PC-9 (cell line): ENCODE results near the gene BCAP29. TPM values are rescaled to one million over a fixed set of nuclear protein-coding genes. Genes with fewer than 3 reads are reported as not detected.
A peak's percentile ranks its signal among the peaks of the same experiment; 100 is the strongest.

ENCODE experiments used
- BruUV-seq: library from RNA; stranded (reverse); fragments of 400-500 nt; replicated peaks from 2 replicates; lab custom pipeline; 2021; lab: Mats Ljungman, UMichigan
- CTCF ChIA-PET: fragments of 300-600 bp; sonication (Branson Sonifier 250); formaldehyde crosslinking; loops from one replicate; lab custom pipeline; 2022; ENCODE audit warnings: antibody characterized with exemption; lab: Charles Lee
- POLR2A ChIA-PET: fragments of 300-600 bp; sonication (Branson Sonifier 250); formaldehyde crosslinking; loops from one replicate; lab custom pipeline; 2022; ENCODE audit warnings: antibody characterized with exemption; ENCODE audit not compliant: unreplicated experiment; lab: Charles Lee
- DNase-seq, 2 experiments: peaks; one replicate each; pipeline versions ENCODE4 v3.0.0 to v3.0.0-alpha.2; 2015 to 2022; ENCODE audit warnings: mixed read lengths in 1 of 2
- H2AFZ ChIP-seq: fragments of 200-600 bp; sonication (generic); 2 replicates; pipeline ENCODE4 v1.8.1; 2017; ENCODE audit warnings: antibody characterized with exemption
- H3F3A ChIP-seq: fragments of 200-600 bp; sonication (generic); 2 replicates; pipeline ENCODE4 v1.8.1; 2017; ENCODE audit warnings: antibody characterized with exemption, mild to moderate bottlenecking, low read depth; ENCODE audit not compliant: insufficient read depth
- H3K27ac ChIP-seq: fragments of 200-600 bp; sonication (generic); 2 replicates; pipeline ENCODE4 v1.6.1; 2016; ENCODE audit warnings: mixed run types
- H3K27me3 ChIP-seq: fragments of 200-600 bp; sonication (generic); 2 replicates; pipeline ENCODE4 v1.6.1; 2016; ENCODE audit warnings: low read depth, mixed run types; ENCODE audit not compliant: insufficient read depth
- H3K36me3 ChIP-seq: fragments of 200-600 bp; sonication (generic); 2 replicates; pipeline ENCODE4 v1.6.1; 2016; ENCODE audit warnings: low read depth, mixed run types
- H3K4me1 ChIP-seq: fragments of 200-600 bp; sonication (generic); replicated peaks from 2 replicates; pipeline ENCODE4 v1.6.1; 2016; ENCODE audit warnings: mixed run types; ENCODE audit not compliant: insufficient read depth
- H3K4me2 ChIP-seq: fragments of 200-600 bp; sonication (generic); 2 replicates; pipeline ENCODE4 v1.6.1; 2017; ENCODE audit warnings: mixed run types
- H3K4me3 ChIP-seq: fragments of 200-600 bp; sonication (generic); 2 replicates; pipeline ENCODE4 v1.6.1; 2016; ENCODE audit warnings: mixed run types
- H3K79me2 ChIP-seq: fragments of 200-600 bp; sonication (generic); 2 replicates; pipeline ENCODE4 v1.6.1; 2017; ENCODE audit warnings: low read depth, mixed run types
- H3K9me2 ChIP-seq: fragments of 200-600 bp; sonication (generic); 2 replicates; pipeline ENCODE4 v1.8.1; 2017; ENCODE audit warnings: mild to moderate bottlenecking; ENCODE audit not compliant: insufficient read depth
- H3K9me3 ChIP-seq: fragments of 200-600 bp; sonication (generic); 2 replicates; pipeline ENCODE4 v1.8.1; 2016; ENCODE audit warnings: low read depth; ENCODE audit not compliant: insufficient read depth
- H4K20me1 ChIP-seq: fragments of 200-600 bp; sonication (generic); 2 replicates; pipeline ENCODE4 v1.8.1; 2017; ENCODE audit not compliant: insufficient read depth
- EZH2 ChIP-seq: fragments of 200-600 bp; sonication (generic); IDR thresholded peaks from 2 replicates; pipeline ENCODE4 v1.8.0; 2017; ENCODE audit warnings: antibody characterized with exemption, low read depth
- intact Hi-C: fragments of 100-400 bp; cut with micrococcal nuclease; formaldehyde crosslinking; loops from one replicate; pipeline ENCODE4 v1.10.0; 2022; ENCODE audit not compliant: unreplicated experiment
- total RNA-seq: library from RNA; stranded (reverse); gene quantifications from 2 replicates; pipeline ENCODE4 v1.2.3, GENCODE V29; 2021
- TF ChIP-seq, protein P1 (sequence below): fragments of 200-600 bp; sonication (generic); conservative IDR thresholded peaks from 2 replicates; pipeline ENCODE4 v1.6.1; 2017; ENCODE audit warnings: mixed run types, antibody characterized with exemption, mild to moderate bottlenecking, moderate library complexity

BCAP29 gene
- total RNA-seq, 1 experiment from 2014 or later, result 58.3 TPM

DNA sequence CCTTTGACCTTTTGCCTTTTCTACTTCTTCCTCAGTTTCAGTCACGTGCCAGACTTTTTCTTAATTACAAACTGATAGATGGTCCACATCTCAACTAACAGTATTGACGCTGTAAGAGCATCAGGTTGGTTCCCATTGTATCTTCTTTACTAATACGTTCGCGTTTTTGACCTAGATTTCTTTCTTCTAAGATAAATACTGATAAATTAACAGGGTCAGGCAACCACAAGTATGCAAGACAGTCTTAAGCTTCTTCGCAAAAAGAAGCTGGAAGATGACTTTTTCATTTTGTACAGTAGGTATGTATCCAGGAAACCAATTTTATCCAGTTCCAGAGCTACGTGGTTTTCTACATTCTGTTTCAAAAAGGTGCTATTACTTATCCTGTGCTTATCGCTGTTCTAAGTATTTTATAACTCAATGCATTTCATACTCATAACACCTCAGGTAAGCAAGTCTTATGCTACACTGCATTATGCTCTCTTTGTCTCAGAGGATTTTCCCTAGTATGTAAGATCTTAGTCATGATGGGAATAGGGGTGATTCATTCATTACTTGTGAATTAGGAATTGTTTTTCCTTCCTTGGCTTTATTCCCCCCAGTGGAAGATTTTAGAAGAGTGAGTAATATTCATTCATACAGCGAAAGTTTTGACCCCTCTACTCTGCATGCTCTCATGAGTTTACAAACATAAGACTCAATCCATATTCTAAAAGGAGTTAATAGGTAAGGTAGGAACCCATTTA lies 15.3 kb upstream of the BCAP29 start:
- peak overlapping the region; percentile 92 for H3K4me3 ChIP-seq
- CTCF ChIA-PET, result interaction anchor here (0.6 to 1.6 kb wide), 3 partner anchors 44 to 179 kb away, joined by 3 to 8 read pairs (median 3); partner anchors contain the start of gene CBLL1
- TF ChIP-seq EZH2, result no peak
- TF ChIP-seq, protein P1, sequence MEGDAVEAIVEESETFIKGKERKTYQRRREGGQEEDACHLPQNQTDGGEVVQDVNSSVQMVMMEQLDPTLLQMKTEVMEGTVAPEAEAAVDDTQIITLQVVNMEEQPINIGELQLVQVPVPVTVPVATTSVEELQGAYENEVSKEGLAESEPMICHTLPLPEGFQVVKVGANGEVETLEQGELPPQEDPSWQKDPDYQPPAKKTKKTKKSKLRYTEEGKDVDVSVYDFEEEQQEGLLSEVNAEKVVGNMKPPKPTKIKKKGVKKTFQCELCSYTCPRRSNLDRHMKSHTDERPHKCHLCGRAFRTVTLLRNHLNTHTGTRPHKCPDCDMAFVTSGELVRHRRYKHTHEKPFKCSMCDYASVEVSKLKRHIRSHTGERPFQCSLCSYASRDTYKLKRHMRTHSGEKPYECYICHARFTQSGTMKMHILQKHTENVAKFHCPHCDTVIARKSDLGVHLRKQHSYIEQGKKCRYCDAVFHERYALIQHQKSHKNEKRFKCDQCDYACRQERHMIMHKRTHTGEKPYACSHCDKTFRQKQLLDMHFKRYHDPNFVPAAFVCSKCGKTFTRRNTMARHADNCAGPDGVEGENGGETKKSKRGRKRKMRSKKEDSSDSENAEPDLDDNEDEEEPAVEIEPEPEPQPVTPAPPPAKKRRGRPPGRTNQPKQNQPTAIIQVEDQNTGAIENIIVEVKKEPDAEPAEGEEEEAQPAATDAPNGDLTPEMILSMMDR, result no peak
- H2AFZ ChIP-seq, result peak overlapping the region; percentile 94
- no peaks in the 10 kb centered on the region for H3K9me3 ChIP-seq
- peak overlapping the region; percentile 94 for H3K4me2 ChIP-seq
- no peaks in the 10 kb centered on the region for H4K20me1 ChIP-seq
- POLR2A ChIA-PET, result interaction anchor here (0.6 kb wide), 1 partner anchor 8 kb away, joined by 3 read pairs; no protein-coding TSS in a partner anchor
- H3F3A ChIP-seq, result peaks cover 11% of the 10 kb centered on the region; the same call in 1 of the 2 replicates
- peaks cover 13% of the 10 kb centered on the region; the same call in 1 of the 2 replicates for H3K36me3 ChIP-seq
- peak overlapping the region; percentile 89 for H3K27ac ChIP-seq
- H3K9me2 ChIP-seq, result no peaks in the 10 kb centered on the region
- peaks cover 62% of the 10 kb centered on the region for H3K79me2 ChIP-seq
- no TSS peak for BruUV-seq
- H3K4me1 ChIP-seq, result peaks cover 39% of the 10 kb centered on the region
- intact Hi-C loops, result loop anchor here (1.0 to 10.0 kb wide), 7 partner anchors 16 to 360 kb away; partner anchors contain the start of genes BCAP29 and SLC26A4
- peak in 1 of 2 experiments; percentile 81 for DNase-seq
- no peaks in the 10 kb centered on the region for H3K27me3 ChIP-seq

DNA sequence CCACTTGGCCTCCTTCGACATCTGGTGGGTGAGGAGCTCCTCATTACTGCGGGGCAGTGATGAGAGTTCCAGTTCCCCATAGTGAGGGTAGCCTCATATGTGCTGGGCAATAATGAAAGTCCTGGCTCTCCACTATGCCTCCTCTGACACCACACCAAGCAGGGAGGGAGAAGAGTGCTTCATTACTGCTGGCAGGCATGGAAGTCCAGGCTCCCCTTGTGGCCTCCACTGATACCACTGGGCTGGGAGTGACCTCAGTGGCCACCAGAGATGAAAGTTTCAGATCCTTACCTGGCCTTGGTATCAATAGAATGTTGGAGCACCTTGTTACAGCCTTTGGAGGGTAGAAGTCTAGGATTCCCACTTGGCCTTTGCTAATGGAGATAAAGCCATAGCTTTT lies 9.7 kb upstream of the BCAP29 start:
- CTCF ChIA-PET, result no interaction called here
- Histone ChIP-seq H3K9me2 (no peaks in the 10 kb centered on the region), H3K27ac (no peak overlapping the region), H3K27me3 (no peaks in the 10 kb centered on the region), H3K4me2 (no peak overlapping the region), H2AFZ (no peak overlapping the region), H3K4me3 (no peak overlapping the region), H3K9me3 (no peaks in the 10 kb centered on the region), H3K79me2 (peaks cover 13% of the 10 kb centered on the region), H3K36me3 (peaks cover 19% of the 10 kb centered on the region; the same call in 1 of the 2 replicates), H4K20me1 (no peaks in the 10 kb centered on the region), H3F3A (0 out of 2 replicates have a peak, but pooled peaks cover under 1% of the 10 kb centered on the region), H3K4me1 (peaks cover 7% of the 10 kb centered on the region)
- DNase-seq, result no peak
- intact Hi-C loops, result no loop called here
- POLR2A ChIA-PET, result no interaction called here
- BruUV-seq, result no TSS peak
- TF ChIP-seq, protein P1, result no peak
- no peak for TF ChIP-seq EZH2

DNA sequence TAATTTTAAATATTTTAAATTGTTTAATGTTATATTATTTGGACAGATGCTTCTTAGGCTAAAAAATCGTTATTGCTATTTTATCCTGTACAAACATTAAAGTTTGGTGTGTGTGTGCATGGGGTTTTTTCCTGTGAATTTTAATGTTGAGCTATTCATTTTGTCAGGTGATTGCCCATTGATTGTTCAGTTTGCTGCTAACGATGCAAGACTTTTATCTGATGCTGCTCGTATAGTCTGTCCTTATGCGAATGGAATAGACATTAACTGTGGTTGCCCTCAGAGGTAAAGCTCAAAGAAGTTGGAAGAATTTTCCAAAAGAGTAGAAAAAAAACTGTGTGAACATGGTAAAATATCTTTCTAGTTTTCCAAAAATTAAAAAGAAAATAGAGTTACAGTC lies 6.5 kb upstream of the BCAP29 start:
- Histone ChIP-seq H3K27me3 (no peaks in the 10 kb centered on the region), H3K9me3 (no peaks in the 10 kb centered on the region), H3F3A (0 out of 2 replicates have a peak, but pooled peaks cover 7% of the 10 kb centered on the region), H3K4me3 (no peak overlapping the region), H3K4me1 (no peaks in the 10 kb centered on the region), H3K36me3 (peaks cover 16% of the 10 kb centered on the region; the same call in 1 of the 2 replicates), H3K9me2 (no peaks in the 10 kb centered on the region), H3K4me2 (no peak overlapping the region), H4K20me1 (no peaks in the 10 kb centered on the region), H3K27ac (no peak overlapping the region), H2AFZ (no peak overlapping the region), H3K79me2 (no peaks in the 10 kb centered on the region)
- DNase-seq, result no peak
- intact Hi-C loops, result no loop called here
- BruUV-seq, result no TSS peak
- POLR2A ChIA-PET, result interaction anchor here (0.5 kb wide), 1 partner anchor 378 kb away, joined by 5 read pairs; no protein-coding TSS in a partner anchor
- TF ChIP-seq EZH2, result no peak
- TF ChIP-seq, protein P1, result no peak
- CTCF ChIA-PET, result no interaction called here
